ENCODE measurements around the gene MRE11. TPM values are rescaled to one million over a fixed set of nuclear protein-coding genes. Genes with fewer than 3 reads are reported as not detected.
"Not testable (repeated sequence)": the region's sequence is repeated elsewhere in the genome, so short reads cannot be mapped to it uniquely, and the experiment has no call there.

The MRE11 gene
- total RNA-seq, 1 donor, result 8.1 TPM

DNA sequence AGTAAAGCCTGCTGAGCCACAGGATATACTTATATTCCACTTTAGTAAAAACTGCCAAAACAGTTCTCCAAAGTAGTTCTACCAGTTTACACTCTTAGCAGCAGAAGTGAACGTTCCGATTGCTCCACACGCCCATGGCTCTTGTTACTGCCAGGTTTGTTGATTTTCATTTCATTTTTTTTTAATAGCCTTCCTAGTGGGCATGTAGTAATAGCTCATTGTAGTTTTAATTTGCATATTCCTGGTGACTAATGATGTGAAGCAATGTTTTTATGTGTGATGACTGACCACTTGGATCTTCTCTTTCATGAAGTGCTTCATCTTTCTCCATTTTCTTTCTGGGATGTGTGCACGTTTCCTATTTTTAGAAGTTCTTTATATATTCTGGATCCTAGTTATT lies 13.8 kb upstream of the MRE11 start:
- DNase-seq (ENCODE audit: low read depth in 2 of 3, low spot score in 2 of 3), result no peak

GRCh38 chr11:94506513-94506912 lies 12.9 kb upstream of the MRE11 start:
- DNase-seq (ENCODE audit: low read depth in 2 of 3, low spot score in 2 of 3), result not testable (repeated sequence)

DNA sequence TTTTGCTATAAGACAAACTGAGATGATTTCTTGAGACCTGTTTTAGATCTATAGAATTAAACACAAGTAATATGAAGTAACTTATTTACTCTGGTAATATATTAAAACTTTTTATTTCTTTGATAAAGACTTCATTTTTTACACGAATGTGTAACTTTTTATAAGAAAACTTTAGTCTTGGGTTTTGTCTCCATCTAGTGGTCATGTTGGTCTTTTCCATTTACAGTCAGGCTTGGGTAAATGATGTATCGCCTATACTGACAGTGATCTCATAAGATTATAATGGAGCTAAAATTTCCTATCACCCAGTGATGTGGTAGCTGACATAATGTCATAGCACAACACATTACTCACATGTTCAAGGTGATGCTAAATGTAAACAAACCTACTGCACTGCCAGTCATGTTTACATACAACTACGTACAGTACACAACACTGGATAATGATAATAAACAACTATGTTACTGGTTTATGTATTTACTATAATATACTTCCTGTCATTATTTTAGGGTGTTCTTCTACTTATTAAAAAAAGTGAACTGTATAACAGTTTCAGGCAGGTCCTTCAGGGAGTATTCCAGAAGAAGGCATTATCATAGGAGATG lies 11.1 kb upstream of the MRE11 start:
- peak; percentile 13 to 81 (median 42) for DNase-seq (ENCODE audit: low read depth in 2 of 3, low spot score in 2 of 3)

- no peak for DNase-seq (ENCODE audit: low read depth in 2 of 3, low spot score in 2 of 3)
Measured at GRCh38 chr11:94501522-94501921, 7.9 kb upstream of the MRE11 start.

- no peak for DNase-seq (ENCODE audit: low read depth in 2 of 3, low spot score in 2 of 3)
Measured at GRCh38 chr11:94500181-94500580, 6.5 kb upstream of the MRE11 start.

DNA sequence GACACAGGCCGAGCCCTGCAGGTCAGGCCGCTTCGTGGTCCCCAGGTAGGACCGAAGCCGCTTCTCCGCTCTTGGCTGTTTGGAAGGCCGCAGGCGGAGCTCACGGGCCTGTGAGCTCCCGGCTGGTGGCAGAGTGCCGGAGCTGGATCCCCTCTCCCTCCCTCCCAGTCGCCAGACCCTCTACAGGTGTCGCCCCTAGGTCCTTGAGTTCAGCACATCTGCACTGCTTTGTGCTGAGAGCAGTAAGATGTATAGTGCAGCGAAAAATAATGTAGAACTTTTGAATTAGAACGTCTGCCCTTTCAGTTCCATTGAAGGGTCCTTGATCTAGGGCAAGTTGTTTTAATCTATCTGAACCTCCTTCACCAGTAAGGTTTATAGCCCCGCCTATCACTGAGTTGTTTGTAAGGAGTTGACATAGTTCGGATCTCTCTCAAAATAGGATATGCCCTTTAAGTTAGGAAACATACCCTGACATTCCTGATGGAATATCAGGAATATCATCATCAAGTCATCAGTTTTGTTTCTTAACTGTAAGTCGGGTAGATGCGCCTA lies 559 bp upstream of the MRE11 start:
- no peak for DNase-seq (ENCODE audit: low read depth in 2 of 3, low spot score in 2 of 3)

DNA sequence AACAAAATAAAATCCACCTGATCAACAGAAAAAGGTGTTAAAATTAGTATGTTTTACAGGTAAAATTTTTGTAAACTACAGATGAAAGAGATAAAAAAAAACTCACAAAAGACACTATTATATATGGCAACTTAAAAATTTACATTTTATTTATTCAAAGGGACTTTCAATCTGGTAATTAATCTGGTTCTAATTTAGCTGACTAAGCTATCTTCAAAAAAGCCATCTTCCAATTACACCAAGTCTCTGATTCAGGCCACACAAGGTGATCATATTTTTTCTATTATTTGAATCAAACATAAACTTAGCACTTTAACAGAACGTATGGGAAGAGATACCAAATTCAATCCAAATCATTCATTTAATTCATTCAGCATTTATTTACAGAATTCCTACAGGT lies 7.6 kb downstream of the MRE11 start:
- DNase-seq (ENCODE audit: low read depth in 2 of 3, low spot score in 2 of 3), result no peak

GRCh38 chr11:94481342-94481741 lies 12.3 kb downstream of the MRE11 start:
- no peak for DNase-seq (ENCODE audit: low read depth in 2 of 3, low spot score in 2 of 3)

- peak in 1 of 3 donors; percentile 26 for DNase-seq (ENCODE audit: low read depth in 2 of 3, low spot score in 2 of 3)
Measured at GRCh38 chr11:94477624-94478023, 16.0 kb downstream of the MRE11 start.

DNA sequence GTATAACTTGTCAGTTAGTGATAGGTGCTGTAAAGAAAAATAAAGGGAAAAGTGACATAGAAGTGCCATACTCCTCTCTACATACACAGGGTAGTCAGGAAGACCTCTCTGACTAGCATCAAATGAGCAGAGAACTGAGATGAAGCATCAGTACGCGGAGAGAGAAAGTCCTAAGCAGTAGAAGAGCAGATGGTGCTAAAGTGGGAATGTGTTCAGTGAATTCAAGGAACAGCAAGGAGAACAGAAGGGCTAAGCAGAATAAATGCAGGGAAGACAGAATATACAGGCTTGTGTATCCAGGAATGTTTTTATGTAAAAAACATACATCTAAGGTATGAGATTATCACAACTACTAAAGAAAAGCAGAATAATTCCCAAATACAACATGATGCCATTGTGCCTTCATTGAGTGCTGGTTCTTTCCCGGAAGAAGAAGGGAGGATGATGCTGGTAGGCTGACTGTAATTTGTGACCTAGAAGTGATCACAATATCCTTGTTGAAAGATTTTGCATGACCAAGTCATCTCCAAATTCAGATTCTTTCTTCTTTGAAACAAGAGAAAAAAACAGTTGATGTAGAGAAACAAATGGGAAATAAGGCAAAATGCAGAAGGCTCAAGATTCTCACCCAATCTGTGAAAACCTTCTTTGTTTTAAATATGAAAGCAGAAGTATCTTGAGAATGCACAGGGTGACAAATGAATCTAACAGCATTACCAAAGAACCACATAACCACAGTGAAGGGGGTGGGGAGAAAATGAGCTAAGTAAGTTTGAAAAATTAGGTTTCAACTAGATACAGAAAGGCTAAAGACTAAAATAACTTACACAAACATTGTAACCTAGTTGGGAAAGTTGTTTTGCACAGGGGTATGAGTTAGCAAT lies 20.5 kb downstream of the MRE11 start:
- peak in 2 of 3 donors; percentile 73 to 93 for DNase-seq (ENCODE audit: low read depth in 2 of 3, low spot score in 2 of 3)

DNA sequence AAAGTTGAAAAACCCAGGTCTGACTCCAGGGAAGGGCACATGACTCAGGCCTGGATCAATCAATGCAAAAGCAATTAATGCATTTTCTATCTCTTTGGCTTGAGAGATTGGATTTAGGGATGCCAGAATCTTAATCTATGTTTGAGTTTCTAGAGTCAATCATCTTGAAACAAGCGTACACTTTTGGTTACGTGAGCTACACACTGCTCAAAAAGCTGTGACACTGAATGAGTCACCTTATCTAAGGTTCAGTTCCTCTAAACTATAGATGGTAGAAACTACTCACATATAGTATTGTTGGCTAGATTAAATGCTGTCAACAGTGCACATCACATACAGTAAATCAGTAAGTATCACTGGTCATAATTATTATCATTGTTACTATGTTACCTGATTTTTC lies 24.2 kb downstream of the MRE11 start:
- DNase-seq (ENCODE audit: low read depth in 2 of 3, low spot score in 2 of 3), result no peak

DNA sequence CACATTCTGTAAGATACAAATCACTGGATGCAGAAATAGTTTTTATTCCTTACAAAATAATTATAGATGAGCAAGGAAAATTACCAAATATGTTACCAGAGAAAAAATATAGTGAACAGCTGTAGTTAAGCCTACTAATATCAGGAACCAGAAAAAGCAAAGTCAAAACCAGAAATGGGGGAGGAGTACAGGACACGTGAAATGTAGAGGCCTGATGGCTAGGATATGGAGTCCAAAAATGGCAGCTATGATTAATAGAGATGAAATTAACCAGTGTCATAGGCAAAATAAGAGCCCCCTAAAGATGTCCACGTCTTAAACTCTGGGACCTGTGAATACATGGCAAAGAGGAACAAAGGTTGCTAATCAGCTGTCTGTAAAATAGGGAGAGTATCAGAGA lies 34.1 kb downstream of the MRE11 start:
- no peak for DNase-seq (ENCODE audit: low read depth in 2 of 3, low spot score in 2 of 3)

GRCh38 chr11:94457118-94458029 lies 36.3 kb downstream of the MRE11 start:
- no peak for DNase-seq (ENCODE audit: low read depth in 2 of 3, low spot score in 2 of 3)

DNA sequence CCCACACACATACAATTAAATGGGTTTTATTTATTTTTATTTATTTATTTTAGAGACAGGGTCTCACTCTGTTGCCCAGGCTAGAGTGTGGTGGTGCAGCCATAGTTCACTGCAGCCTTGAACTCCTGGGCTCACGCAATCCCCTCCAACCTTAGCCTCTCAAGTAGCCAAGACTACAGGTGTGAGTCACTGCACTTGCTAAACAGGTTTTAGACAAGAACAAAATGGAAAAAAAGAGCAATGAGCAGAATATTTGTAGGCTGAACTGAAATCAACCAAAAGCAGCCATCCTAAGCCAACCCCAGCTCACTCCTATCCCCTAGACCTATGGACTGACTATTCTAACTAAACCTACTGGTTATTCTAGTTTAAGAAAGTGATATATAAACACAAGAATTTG lies 37.8 kb downstream of the MRE11 start:
- DNase-seq (ENCODE audit: low read depth in 2 of 3, low spot score in 2 of 3), result no peak

GRCh38 chr11:94454301-94454700 lies 39.3 kb downstream of the MRE11 start:
- DNase-seq (ENCODE audit: low read depth in 2 of 3, low spot score in 2 of 3), result no peak

DNA sequence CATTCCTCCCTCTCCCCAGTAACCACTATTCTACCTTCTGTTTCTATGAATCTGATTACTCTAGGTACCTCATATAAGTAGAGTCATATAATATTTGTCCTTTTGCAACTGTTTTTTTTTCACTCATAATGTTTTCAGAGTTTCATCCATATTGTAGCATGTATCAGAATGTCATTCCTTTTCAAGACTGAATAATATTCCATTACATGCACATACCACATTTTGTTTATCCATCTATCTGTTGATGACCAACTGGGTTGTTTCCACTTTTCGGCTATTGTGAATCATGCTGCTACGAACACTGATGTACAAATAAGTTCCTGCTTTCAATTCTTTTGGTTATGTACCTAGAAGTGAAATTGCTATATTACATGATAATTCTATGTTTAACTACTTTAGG lies 40.7 kb downstream of the MRE11 start:
- DNase-seq (ENCODE audit: low read depth in 2 of 3, low spot score in 2 of 3), result no peak

GRCh38 chr11:94450048-94450447 lies 43.6 kb downstream of the MRE11 start:
- no peak for DNase-seq (ENCODE audit: low read depth in 2 of 3, low spot score in 2 of 3)

DNA sequence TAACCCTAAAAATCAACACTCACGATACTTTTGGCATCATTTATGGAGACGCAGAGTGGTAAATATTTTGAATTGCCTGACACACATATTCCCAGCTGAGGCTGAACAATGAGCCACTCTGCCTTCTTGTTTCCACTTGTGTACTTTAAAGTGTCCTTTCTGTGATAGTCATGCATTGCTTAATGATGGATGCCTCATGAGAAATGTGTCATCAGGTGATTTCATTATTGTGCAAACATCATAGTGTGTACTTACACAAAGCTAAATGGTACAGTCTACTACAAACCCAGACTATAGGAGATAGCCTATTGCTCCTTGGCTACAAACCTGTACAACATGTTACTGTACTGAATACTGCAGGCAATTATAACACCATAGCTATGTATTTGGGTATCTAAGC lies 44.2 kb downstream of the MRE11 start:
- DNase-seq (ENCODE audit: low read depth in 2 of 3, low spot score in 2 of 3), result no peak

- DNase-seq (ENCODE audit: low read depth in 2 of 3, low spot score in 2 of 3), result no peak
Measured at GRCh38 chr11:94449029-94449428, 44.6 kb downstream of the MRE11 start.

- DNase-seq (ENCODE audit: low read depth in 2 of 3, low spot score in 2 of 3), result no peak
Measured at GRCh38 chr11:94447149-94447548, 46.5 kb downstream of the MRE11 start.

DNA sequence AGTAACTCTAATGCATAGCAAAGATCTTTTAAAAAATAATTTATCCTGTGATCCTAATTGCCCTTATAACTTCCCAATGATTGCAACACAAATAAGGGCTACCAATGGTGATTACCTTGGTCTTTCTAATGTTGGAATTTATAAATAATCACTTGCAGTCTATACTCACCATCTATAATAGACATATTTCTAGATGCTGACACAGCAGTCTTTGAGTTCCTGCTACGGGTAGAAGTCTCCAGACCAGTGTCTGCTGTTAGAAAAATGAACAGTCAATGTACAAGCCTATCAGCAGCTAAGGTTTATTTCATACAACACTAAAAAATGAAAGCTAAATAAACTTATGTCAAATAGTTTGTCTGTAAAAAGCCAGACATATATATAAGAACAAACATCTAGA lies 48.0 kb downstream of the MRE11 start:
- no peak for DNase-seq (ENCODE audit: low read depth in 2 of 3, low spot score in 2 of 3)
